ENCODE results near the gene ASTN2.

DNA sequence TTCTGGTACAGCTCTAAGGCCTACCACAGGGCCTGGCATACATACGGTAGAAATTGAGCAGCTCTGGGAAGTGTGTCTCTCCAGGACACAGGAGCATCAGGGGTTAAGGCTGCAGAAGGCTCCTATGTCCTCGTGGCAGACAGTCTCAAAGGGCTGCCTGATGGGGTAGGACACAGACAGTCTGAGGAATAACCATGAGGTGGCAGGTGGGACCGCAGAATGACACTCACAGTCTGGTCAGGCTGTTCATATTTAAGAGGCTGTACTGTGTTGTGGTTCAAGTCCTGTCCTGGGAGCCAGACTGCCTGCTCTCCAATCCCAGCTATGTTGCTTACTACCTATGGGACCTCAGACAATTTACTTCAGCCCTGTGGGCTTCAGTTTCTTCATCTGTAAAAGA lies 510.7 kb downstream of the ASTN2 start:
- TF ChIP-seq, protein P1, sequence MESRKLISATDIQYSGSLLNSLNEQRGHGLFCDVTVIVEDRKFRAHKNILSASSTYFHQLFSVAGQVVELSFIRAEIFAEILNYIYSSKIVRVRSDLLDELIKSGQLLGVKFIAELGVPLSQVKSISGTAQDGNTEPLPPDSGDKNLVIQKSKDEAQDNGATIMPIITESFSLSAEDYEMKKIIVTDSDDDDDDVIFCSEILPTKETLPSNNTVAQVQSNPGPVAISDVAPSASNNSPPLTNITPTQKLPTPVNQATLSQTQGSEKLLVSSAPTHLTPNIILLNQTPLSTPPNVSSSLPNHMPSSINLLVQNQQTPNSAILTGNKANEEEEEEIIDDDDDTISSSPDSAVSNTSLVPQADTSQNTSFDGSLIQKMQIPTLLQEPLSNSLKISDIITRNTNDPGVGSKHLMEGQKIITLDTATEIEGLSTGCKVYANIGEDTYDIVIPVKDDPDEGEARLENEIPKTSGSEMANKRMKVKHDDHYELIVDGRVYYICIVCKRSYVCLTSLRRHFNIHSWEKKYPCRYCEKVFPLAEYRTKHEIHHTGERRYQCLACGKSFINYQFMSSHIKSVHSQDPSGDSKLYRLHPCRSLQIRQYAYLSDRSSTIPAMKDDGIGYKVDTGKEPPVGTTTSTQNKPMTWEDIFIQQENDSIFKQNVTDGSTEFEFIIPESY (IDR thresholded peaks at IDR 0.05; ENCODE audit: extremely low read depth, insufficient replicate concordance, low read length): no peak
- TF ChIP-seq, protein P2, sequence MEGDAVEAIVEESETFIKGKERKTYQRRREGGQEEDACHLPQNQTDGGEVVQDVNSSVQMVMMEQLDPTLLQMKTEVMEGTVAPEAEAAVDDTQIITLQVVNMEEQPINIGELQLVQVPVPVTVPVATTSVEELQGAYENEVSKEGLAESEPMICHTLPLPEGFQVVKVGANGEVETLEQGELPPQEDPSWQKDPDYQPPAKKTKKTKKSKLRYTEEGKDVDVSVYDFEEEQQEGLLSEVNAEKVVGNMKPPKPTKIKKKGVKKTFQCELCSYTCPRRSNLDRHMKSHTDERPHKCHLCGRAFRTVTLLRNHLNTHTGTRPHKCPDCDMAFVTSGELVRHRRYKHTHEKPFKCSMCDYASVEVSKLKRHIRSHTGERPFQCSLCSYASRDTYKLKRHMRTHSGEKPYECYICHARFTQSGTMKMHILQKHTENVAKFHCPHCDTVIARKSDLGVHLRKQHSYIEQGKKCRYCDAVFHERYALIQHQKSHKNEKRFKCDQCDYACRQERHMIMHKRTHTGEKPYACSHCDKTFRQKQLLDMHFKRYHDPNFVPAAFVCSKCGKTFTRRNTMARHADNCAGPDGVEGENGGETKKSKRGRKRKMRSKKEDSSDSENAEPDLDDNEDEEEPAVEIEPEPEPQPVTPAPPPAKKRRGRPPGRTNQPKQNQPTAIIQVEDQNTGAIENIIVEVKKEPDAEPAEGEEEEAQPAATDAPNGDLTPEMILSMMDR (IDR thresholded peaks at IDR 0.05 in 2 of 3, conservative IDR thresholded peaks at IDR 0.05 in 1 of 3; ENCODE audit: borderline replicate concordance in 1 of 3, insufficient read depth in 1 of 3, low read depth in 2 of 3, low read length in 2 of 3): no peak
- TF ChIP-seq EZH2 (IDR thresholded peaks at IDR 0.05) (no peak), POLR2A (IDR thresholded peaks at IDR 0.05; ENCODE audit: borderline replicate concordance, extremely low read depth, insufficient read depth, insufficient read length) (no peak), CBX3 (IDR thresholded peaks at IDR 0.05; ENCODE audit: low read depth) (no peak), FOSL1 (IDR thresholded peaks at IDR 0.05; ENCODE audit: low read depth) (no peak), CEBPB (IDR thresholded peaks at IDR 0.05; ENCODE audit: low read depth) (no peak), ZNF274 (IDR thresholded peaks at IDR 0.05; ENCODE audit: low read depth, low read length) (no peak), JUND (IDR thresholded peaks at IDR 0.05) (no peak), SIN3A (IDR thresholded peaks at IDR 0.05; ENCODE audit: low read depth) (no peak)
- TF ChIP-seq, protein P3, sequence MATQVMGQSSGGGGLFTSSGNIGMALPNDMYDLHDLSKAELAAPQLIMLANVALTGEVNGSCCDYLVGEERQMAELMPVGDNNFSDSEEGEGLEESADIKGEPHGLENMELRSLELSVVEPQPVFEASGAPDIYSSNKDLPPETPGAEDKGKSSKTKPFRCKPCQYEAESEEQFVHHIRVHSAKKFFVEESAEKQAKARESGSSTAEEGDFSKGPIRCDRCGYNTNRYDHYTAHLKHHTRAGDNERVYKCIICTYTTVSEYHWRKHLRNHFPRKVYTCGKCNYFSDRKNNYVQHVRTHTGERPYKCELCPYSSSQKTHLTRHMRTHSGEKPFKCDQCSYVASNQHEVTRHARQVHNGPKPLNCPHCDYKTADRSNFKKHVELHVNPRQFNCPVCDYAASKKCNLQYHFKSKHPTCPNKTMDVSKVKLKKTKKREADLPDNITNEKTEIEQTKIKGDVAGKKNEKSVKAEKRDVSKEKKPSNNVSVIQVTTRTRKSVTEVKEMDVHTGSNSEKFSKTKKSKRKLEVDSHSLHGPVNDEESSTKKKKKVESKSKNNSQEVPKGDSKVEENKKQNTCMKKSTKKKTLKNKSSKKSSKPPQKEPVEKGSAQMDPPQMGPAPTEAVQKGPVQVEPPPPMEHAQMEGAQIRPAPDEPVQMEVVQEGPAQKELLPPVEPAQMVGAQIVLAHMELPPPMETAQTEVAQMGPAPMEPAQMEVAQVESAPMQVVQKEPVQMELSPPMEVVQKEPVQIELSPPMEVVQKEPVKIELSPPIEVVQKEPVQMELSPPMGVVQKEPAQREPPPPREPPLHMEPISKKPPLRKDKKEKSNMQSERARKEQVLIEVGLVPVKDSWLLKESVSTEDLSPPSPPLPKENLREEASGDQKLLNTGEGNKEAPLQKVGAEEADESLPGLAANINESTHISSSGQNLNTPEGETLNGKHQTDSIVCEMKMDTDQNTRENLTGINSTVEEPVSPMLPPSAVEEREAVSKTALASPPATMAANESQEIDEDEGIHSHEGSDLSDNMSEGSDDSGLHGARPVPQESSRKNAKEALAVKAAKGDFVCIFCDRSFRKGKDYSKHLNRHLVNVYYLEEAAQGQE (IDR thresholded peaks at IDR 0.05; ENCODE audit: low read depth): no peak
